NCI-H748 treated with DMSO at 0.1 percent for 48 hours (cell line): Measurements from ENCODE around the gene CHAF1A.

ENCODE experiments used
- DNase-seq: peaks from one replicate; lab custom pipeline; 2025; lab: John Stamatoyannopoulos, UW

The CHAF1A gene

GRCh38 chr19:4405977-4406376, 3.5 kb downstream of the CHAF1A start:
- DNase-seq, result no peak

- no peak for DNase-seq
Observed at GRCh38 chr19:4406626-4407025, 4.2 kb downstream of the CHAF1A start.

GRCh38 chr19:4409123-4409933, 6.9 kb downstream of the CHAF1A start:
- no peak for DNase-seq

GRCh38 chr19:4413588-4413987, 11.1 kb downstream of the CHAF1A start:
- no peak for DNase-seq

GRCh38 chr19:4414144-4414799, 11.8 kb downstream of the CHAF1A start:
- DNase-seq, result no peak

GRCh38 chr19:4414800-4415321, 12.4 kb downstream of the CHAF1A start:
- DNase-seq, result no peak

GRCh38 chr19:4415352-4415751, 12.9 kb downstream of the CHAF1A start:
- DNase-seq, result no peak

- no peak for DNase-seq
Observed at GRCh38 chr19:4416268-4416667, 13.8 kb downstream of the CHAF1A start.

GRCh38 chr19:4423416-4424126, 21.1 kb downstream of the CHAF1A start:
- DNase-seq, result no peak

GRCh38 chr19:4425537-4425936, 23.1 kb downstream of the CHAF1A start:
- DNase-seq, result no peak

GRCh38 chr19:4428326-4428975, 26.0 kb downstream of the CHAF1A start:
- no peak for DNase-seq

GRCh38 chr19:4429256-4429655, 26.8 kb downstream of the CHAF1A start:
- no peak for DNase-seq

GRCh38 chr19:4429771-4430171, 27.3 kb downstream of the CHAF1A start:
- DNase-seq, result no peak

GRCh38 chr19:4430760-4431159, 28.3 kb downstream of the CHAF1A start:
- DNase-seq, result no peak

- no peak for DNase-seq
Observed at GRCh38 chr19:4431296-4431695, 28.9 kb downstream of the CHAF1A start.

GRCh38 chr19:4431808-4432674, 29.6 kb downstream of the CHAF1A start:
- DNase-seq, result no peak

- DNase-seq, result no peak
Observed at GRCh38 chr19:4432918-4433506, 30.6 kb downstream of the CHAF1A start.

GRCh38 chr19:4434391-4434790, 32.0 kb downstream of the CHAF1A start:
- no peak for DNase-seq

GRCh38 chr19:4436231-4436630, 33.8 kb downstream of the CHAF1A start:
- DNase-seq, result no peak

- DNase-seq, result no peak
Observed at GRCh38 chr19:4437103-4437502, 34.7 kb downstream of the CHAF1A start.

- no peak for DNase-seq
Observed at GRCh38 chr19:4439243-4439642, 36.8 kb downstream of the CHAF1A start.
